Measurements from ENCODE around the gene BTG2.
A peak's percentile ranks its signal among the peaks of the same experiment; 100 is the strongest.

The BTG2 gene

DNA sequence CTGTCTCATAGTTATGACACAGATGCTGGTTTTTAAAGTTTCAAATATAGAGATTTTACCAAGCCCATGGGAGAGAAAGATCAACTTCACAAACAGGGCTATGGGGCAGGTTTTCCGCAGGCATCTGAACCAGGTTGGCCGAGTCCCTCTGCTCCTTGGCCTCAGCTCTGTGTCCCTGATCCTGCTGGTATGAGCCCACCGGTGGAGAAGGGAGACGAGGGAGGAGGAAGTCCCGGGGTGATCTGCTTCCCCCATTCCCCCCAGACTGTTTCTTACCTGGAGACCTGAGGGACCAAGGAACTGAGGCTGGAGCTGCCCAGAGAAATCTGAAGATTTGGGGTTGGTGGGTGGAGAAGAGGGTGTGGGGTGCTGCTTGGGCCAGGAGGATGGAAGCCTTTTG lies 28.9 kb upstream of the BTG2 start:
- no peak for DNase-seq (ENCODE audit: low read depth in 2 of 3, low spot score in 2 of 3)

- no peak for DNase-seq (ENCODE audit: low read depth in 2 of 3, low spot score in 2 of 3)
These were observed 28.3 kb upstream of the BTG2 start for GRCh38 chr1:203276916-203277545.

GRCh38 chr1:203278082-203278884 lies 27.0 kb upstream of the BTG2 start:
- no peak for DNase-seq (ENCODE audit: low read depth in 2 of 3, low spot score in 2 of 3)

- no peak for DNase-seq (ENCODE audit: low read depth in 2 of 3, low spot score in 2 of 3)
These were observed 26.4 kb upstream of the BTG2 start for GRCh38 chr1:203278885-203279406.

DNA sequence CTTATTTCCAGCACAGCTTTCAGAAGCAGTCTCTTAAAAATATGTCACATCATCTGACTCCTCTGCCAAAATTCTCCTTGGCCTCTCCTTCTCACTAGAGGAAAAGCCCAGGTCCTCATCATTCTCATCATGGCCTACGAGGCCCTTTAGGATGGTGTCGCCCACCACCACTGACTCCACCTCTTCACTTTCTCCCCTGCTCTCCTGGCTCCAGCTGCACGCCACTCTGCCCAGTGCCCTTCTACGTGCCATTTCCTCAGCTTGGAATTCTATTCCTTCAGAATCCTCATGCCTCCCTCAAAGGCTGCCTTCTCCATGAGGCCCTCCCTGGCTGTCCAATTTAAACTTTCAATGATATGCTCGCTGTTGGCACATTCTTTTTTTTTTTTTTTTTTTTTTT lies 25.3 kb upstream of the BTG2 start:
- no peak for DNase-seq (ENCODE audit: low read depth in 2 of 3, low spot score in 2 of 3)

GRCh38 chr1:203281033-203281432 lies 24.3 kb upstream of the BTG2 start:
- no peak for DNase-seq (ENCODE audit: low read depth in 2 of 3, low spot score in 2 of 3)

- no peak for DNase-seq (ENCODE audit: low read depth in 2 of 3, low spot score in 2 of 3)
These were observed 23.3 kb upstream of the BTG2 start for GRCh38 chr1:203281851-203282661.

GRCh38 chr1:203282720-203283542 lies 22.4 kb upstream of the BTG2 start:
- DNase-seq (ENCODE audit: low read depth in 2 of 3, low spot score in 2 of 3), result no peak

GRCh38 chr1:203283597-203283996 lies 21.7 kb upstream of the BTG2 start:
- DNase-seq (ENCODE audit: low read depth in 2 of 3, low spot score in 2 of 3), result no peak

DNA sequence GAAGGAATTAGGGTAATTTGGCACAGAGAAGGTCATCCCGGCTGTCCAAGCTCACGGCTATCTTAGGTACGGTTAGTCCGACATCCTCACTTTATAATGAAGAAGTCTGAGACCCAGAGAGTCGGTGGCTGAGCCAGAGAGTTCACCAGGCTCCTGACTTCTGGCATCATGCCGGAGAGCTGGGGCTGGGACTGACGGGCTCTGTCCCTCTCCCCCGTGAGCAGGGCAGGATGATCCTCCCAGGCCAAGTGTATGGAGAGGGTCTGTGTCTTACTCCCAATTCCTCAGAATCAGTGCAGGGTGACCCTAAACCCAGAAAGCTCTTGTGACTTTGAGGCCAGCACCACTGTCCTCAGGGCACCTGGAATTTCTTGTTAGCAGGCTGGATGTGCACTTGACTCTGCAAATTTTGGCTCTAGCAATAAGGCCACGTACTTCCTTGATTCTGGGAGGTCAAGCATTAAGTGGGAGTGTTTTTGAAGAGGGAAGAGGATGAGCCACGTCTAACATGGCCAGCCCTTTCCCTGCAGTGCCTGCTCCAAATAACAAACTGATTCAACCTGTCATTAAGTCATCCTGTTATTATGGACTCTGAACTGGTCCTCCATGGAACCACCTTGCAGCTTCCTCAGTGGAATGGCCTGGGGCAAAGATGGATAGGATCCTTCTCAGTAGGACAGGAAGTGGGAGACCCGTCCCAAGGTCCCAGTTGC lies 20.8 kb upstream of the BTG2 start:
- no peak for DNase-seq (ENCODE audit: low read depth in 2 of 3, low spot score in 2 of 3)

DNA sequence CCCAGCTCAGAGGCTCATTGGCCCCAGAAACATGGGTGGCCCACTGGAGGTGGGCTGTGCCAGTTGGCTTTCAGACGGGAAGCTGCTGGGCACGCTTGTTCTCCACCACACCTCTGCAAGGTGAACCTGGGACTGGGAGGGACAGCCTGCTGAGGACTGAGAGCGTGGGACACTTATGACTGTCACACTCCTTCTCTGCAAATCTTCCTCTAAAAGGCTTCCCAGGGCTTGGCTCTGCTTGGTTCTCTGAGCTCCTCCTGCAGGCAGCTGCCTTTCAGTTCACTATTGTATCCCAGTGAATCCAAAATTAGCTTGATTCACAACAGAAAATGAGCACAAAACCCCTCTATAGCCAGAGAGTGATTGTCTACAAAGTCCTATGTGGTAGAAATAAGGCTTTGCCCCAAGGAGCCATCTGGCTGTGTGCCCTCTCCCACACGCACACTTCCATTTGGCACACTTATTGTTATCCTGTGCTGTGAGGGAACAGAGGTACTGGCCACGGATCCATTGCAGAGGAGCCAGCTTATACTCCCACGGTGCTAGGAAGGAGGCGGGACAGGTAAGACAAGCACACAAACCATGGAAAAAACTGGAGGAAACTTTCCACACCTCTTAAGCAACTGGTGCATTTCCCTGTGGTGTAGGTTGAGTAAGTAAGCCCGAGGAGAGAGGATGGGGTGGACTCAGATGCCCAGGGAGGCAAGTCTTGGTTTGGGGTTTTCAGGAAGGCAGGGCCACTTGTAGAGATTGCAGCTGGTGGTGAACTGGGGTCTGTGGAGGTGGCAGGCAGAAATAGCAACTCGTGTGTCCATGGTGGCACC lies 18.9 kb upstream of the BTG2 start:
- DNase-seq (ENCODE audit: low read depth in 2 of 3, low spot score in 2 of 3), result no peak

- DNase-seq (ENCODE audit: low read depth in 2 of 3, low spot score in 2 of 3), result peak in 1 of 3 experiments; percentile 70
These were observed 18.0 kb upstream of the BTG2 start for GRCh38 chr1:203287109-203287893.

- DNase-seq (ENCODE audit: low read depth in 2 of 3, low spot score in 2 of 3), result no peak
These were observed 17.4 kb upstream of the BTG2 start for GRCh38 chr1:203287898-203288297.

DNA sequence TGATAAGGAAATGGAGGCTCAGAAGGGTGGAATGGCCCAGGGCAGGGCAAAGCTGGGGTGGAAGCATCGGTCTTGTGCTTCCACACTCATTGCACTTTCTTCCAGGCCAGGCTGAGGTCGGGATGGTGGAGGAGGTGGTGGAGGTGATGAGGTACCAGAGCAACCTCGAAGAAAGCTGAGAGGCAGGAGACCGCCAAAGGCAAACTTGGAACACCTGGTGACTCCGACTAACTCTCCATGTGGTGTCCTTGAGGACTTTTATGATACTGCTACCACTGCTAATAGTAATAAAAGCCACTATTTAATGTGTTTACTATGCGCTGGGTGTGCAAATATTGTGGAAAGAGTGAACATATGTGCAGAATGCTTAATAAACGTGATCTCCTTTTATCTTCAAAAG lies 16.9 kb upstream of the BTG2 start:
- DNase-seq (ENCODE audit: low read depth in 2 of 3, low spot score in 2 of 3), result no peak

DNA sequence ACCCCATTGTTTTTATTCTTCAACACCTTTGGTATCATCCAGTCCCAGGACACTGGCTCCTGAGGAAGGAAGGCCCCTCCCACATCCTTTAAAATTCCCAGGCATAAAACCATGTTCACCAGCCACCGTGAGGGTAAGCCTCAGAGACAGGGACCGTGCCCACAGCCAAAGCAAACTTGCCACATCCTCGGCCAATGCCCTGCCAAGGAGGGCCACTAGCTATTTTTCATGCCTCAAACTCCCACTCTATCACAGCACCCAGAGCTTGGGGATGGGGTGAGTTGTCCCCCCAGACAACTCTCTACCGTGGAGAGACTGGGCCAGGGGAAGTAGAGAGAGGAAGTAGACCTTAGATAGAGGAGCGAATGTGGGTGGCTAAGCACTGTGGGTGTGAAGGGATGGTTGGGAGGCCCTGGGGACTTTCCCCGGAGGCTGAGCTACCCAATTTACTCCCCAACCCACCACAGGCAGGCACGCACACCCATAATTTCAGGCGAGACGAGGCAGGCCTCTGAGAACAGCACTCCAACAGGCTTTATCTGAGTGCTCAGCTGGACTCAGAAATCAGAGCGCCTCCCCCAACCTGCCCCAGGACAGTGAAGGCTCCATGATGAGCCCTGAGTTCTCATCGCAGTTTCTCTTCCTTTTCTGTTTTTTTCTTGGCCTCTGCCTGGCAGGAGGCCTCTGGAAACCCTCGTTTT lies 15.9 kb upstream of the BTG2 start:
- DNase-seq (ENCODE audit: low read depth in 2 of 3, low spot score in 2 of 3), result peak in 2 of 3 experiments; percentile 79 to 84

- no peak for DNase-seq (ENCODE audit: low read depth in 2 of 3, low spot score in 2 of 3)
These were observed 15.4 kb upstream of the BTG2 start for GRCh38 chr1:203289982-203290260.

DNA sequence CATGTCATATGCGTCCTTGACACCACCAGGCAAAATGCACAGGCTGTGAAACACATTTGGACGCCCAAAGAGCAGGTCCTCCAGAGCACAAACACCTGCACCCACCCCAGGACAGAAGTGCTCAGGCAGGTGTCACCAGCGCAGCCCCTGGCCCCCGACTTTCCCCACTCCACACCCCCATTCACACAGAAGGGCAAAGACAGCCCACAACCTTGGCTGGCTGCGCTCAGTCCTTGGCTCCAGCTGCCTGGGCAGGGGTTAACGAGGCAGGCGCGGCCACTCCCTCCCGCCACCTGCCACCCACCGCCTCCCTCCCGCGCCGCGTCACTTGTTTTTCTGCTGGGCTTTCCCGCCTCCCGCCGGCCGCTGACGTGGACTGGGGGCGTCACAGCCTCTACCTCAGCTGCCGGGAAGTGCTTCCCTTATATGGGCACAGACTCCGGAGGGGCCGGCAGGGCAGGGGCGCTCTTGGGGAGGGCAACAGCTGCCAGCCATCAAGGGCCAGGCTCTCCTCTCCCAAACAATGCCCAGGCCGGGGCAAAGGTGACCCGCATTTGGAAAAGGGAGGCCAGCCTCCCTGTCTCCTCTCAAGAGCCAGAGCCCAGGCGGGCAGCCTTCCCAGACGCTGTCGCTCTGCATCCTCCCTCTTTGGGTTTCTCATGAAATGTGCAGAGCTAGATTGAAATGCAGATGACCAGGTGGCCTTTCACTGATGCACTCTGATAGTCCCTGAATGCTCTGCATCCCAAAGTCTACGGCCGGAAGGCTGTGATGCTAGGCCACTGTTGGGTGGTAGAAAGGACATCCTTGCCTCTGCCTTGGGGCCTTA lies 14.8 kb upstream of the BTG2 start:
- DNase-seq (ENCODE audit: low read depth in 2 of 3, low spot score in 2 of 3), result peak; percentile 92 to 97 (median 93)

All from activated CD8-positive, alpha-beta memory T cell treated with anti-CD3 and anti-CD28 coated beads for 48 hours (primary cell).